ENCODE results near the gene KLHL35.

Gene KLHL35

GRCh38 chr11:75428281-75428724, 4.7 kb downstream of the KLHL35 start:
- TF ChIP-seq CTCF (IDR thresholded peaks at IDR 0.05; ENCODE audit: insufficient read depth, missing control alignments): no peak
- FAIRE-seq: peak; percentile 85
- peak; percentile 99 for DNase-seq (ENCODE audit: insufficient read length, low spot score)

DNA sequence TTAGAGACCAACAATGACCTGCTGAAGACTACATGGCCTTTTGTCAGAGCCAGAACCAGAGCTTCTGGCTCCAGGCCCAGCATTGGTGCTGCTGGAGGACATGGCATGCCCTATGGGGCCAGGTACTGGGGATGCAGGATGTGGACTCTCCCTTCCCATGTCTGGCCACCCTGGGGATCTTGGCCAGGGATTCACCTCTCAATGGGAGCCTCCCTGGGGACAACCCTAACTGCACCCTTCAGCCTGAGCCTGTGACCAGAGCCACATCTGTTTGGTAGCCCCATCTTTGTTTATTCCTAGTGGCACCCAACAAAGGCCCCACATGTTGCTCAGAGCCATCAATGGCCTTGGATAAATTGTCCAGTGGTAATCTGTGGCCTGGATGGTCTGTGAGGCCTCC, 5.8 kb downstream of the KLHL35 start:
- no peak for TF ChIP-seq CTCF (IDR thresholded peaks at IDR 0.05; ENCODE audit: insufficient read depth, missing control alignments)
- no peak for FAIRE-seq
- no peak for DNase-seq (ENCODE audit: insufficient read length, low spot score)

- DNase-seq (ENCODE audit: insufficient read length, low spot score): peak; percentile 3
- FAIRE-seq: no peak
- TF ChIP-seq CTCF (IDR thresholded peaks at IDR 0.05; ENCODE audit: insufficient read depth, missing control alignments): no peak
These were observed 6.3 kb downstream of the KLHL35 start for GRCh38 chr11:75426720-75427086.

GRCh38 chr11:75425422-75425821, 7.6 kb downstream of the KLHL35 start:
- DNase-seq (ENCODE audit: insufficient read length, low spot score) (peak; percentile 24), FAIRE-seq (no peak)
- TF ChIP-seq CTCF (IDR thresholded peaks at IDR 0.05; ENCODE audit: insufficient read depth, missing control alignments): peak; percentile 18

DNA sequence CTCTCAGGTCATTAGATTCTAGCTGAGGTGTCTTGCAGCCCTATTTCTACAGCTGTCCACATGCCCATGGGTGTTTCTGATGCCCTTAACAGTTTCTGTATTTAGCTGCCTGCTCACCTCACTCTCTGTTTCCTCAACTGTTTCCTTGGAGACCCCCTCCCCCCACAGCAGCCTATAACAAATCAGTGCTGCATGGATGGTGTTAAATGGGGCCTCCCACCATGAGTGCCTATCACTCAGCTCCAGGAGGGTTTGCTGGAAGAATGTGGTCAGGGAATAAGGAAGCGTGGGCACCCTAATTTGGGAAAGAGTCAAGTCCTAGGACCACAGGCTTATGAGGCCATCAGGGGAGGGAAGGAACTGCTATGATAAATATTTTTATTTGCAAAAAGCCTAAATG, 8.6 kb downstream of the KLHL35 start:
- no peak for TF ChIP-seq CTCF (IDR thresholded peaks at IDR 0.05; ENCODE audit: insufficient read depth, missing control alignments)
- FAIRE-seq (no peak), DNase-seq (ENCODE audit: insufficient read length, low spot score) (peak; percentile 12)

- DNase-seq (ENCODE audit: insufficient read length, low spot score): no peak
- no peak for FAIRE-seq
- TF ChIP-seq CTCF (IDR thresholded peaks at IDR 0.05; ENCODE audit: insufficient read depth, missing control alignments): no peak
These were observed 9.3 kb downstream of the KLHL35 start for GRCh38 chr11:75423721-75424120.

GRCh38 chr11:75422248-75423231, 10.5 kb downstream of the KLHL35 start:
- no peak for DNase-seq (ENCODE audit: insufficient read length, low spot score)
- no peak for TF ChIP-seq CTCF (IDR thresholded peaks at IDR 0.05; ENCODE audit: insufficient read depth, missing control alignments)
- no peak for FAIRE-seq

All from D721Med (cell line).